H9 (cell line): ENCODE data around the gene GALNT9. TPM values are rescaled to one million over a fixed set of nuclear protein-coding genes. Genes with fewer than 3 reads are reported as not detected.

Source experiments
- DNase-seq: peaks from one replicate; pipeline ENCODE4 v3.0.0-alpha.2; 2017
- H2AFZ ChIP-seq: one replicate; pipeline ENCODE4 v1.6.1; 2013; ENCODE audit warnings: mild to moderate bottlenecking, low read length, control low read depth, moderate library complexity
- H2AK5ac ChIP-seq: 2 replicates; pipeline ENCODE4 v1.6.1; 2013; ENCODE audit warnings: low read length, control low read depth, mixed read lengths; ENCODE audit not compliant: insufficient read length
- H2BK120ac ChIP-seq: one replicate; pipeline ENCODE4 v1.6.1; 2013; ENCODE audit warnings: low read depth, mild to moderate bottlenecking, low read length, control low read depth, inconsistent platforms; ENCODE audit not compliant: poor library complexity, severe bottlenecking
- H2BK12ac ChIP-seq: 2 replicates; pipeline ENCODE4 v1.6.1; 2013; ENCODE audit warnings: low read length, control low read depth, mixed read lengths, low read depth; ENCODE audit not compliant: insufficient read length
- H2BK15ac ChIP-seq: 2 replicates; pipeline ENCODE4 v1.6.1; 2013; ENCODE audit warnings: low read depth, low read length, control low read depth
- H2BK20ac ChIP-seq: one replicate; pipeline ENCODE4 v1.6.1; 2013; ENCODE audit warnings: low read depth, mild to moderate bottlenecking, low read length, control low read depth, inconsistent platforms; ENCODE audit not compliant: poor library complexity, severe bottlenecking
- H2BK5ac ChIP-seq: 2 replicates; pipeline ENCODE4 v1.6.1; 2013; ENCODE audit warnings: low read length, control low read depth, mixed read lengths; ENCODE audit not compliant: insufficient read length
- H3K14ac ChIP-seq: 2 replicates; pipeline ENCODE4 v1.6.1; 2013; ENCODE audit warnings: low read length, control low read depth; ENCODE audit not compliant: insufficient read depth
- H3K18ac ChIP-seq: 2 replicates; pipeline ENCODE4 v1.6.1; 2013; ENCODE audit warnings: low read depth, mild to moderate bottlenecking, mixed read lengths, low read length, control low read depth; ENCODE audit not compliant: insufficient read length
- H3K23ac ChIP-seq: 2 replicates; pipeline ENCODE4 v1.6.1; 2013; ENCODE audit warnings: low read length, control low read depth, mixed read lengths, low read depth; ENCODE audit not compliant: insufficient read length
- H3K23me2 ChIP-seq: 2 replicates; pipeline ENCODE4 v1.6.1; 2013; ENCODE audit warnings: low read depth, mild to moderate bottlenecking, mixed read lengths, low read length, control low read depth; ENCODE audit not compliant: insufficient read length, poor library complexity, severe bottlenecking
- H3K27ac ChIP-seq: 2 replicates; pipeline ENCODE4 v1.5.1; 2013; ENCODE audit warnings: low read length, control low read depth, mixed read lengths, low read depth; ENCODE audit not compliant: insufficient read length
- H3K27me3 ChIP-seq: 2 replicates; pipeline ENCODE4 v1.6.1; 2013; ENCODE audit warnings: low read length, control low read depth, inconsistent platforms; ENCODE audit not compliant: insufficient read depth
- H3K4ac ChIP-seq: 2 replicates; pipeline ENCODE4 v1.6.1; 2013; ENCODE audit warnings: low read depth, mild to moderate bottlenecking, control low read depth, inconsistent platforms, low read length, moderate library complexity
- H3K4me1 ChIP-seq: 2 replicates; pipeline ENCODE4 v1.6.1; 2013; ENCODE audit warnings: low read length, control low read depth, inconsistent platforms; ENCODE audit not compliant: insufficient read depth
- H3K4me2 ChIP-seq: 2 replicates; pipeline ENCODE4 v1.6.1; 2013; ENCODE audit warnings: low read length, control low read depth, mixed read lengths; ENCODE audit not compliant: insufficient read length, insufficient read depth
- H3K56ac ChIP-seq: 2 replicates; pipeline ENCODE4 v1.6.1; 2013; ENCODE audit warnings: low read depth, mild to moderate bottlenecking, mixed read lengths, low read length, control low read depth; ENCODE audit not compliant: insufficient read length
- H3K79me1 ChIP-seq: 2 replicates; pipeline ENCODE4 v1.6.1; 2013; ENCODE audit warnings: low read depth, mild to moderate bottlenecking, moderate library complexity, low read length, control low read depth, inconsistent platforms; ENCODE audit not compliant: insufficient read depth, poor library complexity, severe bottlenecking
- H3K79me2 ChIP-seq: 2 replicates; pipeline ENCODE4 v1.6.1; 2013; ENCODE audit warnings: low read length, control low read depth, inconsistent platforms; ENCODE audit not compliant: insufficient read depth
- H3K9ac ChIP-seq: 2 replicates; pipeline ENCODE4 v1.6.1; 2013; ENCODE audit warnings: low read length, control low read depth, mixed read lengths; ENCODE audit not compliant: insufficient read length; ENCODE audit errors: extremely low read depth
- H3K9me3 ChIP-seq: one replicate; pipeline ENCODE4 v1.6.1; 2013; ENCODE audit warnings: low read depth, low read length, inconsistent platforms; ENCODE audit not compliant: control insufficient read depth
- H3T11ph ChIP-seq: one replicate; pipeline ENCODE4 v1.6.1; 2013; ENCODE audit warnings: mild to moderate bottlenecking, low read length, control low read depth, inconsistent platforms
- H4K20me1 ChIP-seq: one replicate; pipeline ENCODE4 v1.6.1; 2013; ENCODE audit not compliant: control insufficient read depth, insufficient read length, insufficient read depth
- H4K5ac ChIP-seq: 2 replicates; pipeline ENCODE4 v1.6.1; 2013; ENCODE audit warnings: low read depth, mild to moderate bottlenecking, mixed read lengths, low read length, control low read depth; ENCODE audit not compliant: insufficient read length
- H4K8ac ChIP-seq: replicated peaks from 2 replicates; pipeline ENCODE4 v1.6.1; 2013; ENCODE audit warnings: low read length, control low read depth, mixed read lengths, low read depth; ENCODE audit not compliant: insufficient read length
- H4K91ac ChIP-seq: 2 replicates; pipeline ENCODE4 v1.6.1; 2013; ENCODE audit warnings: low read depth, mild to moderate bottlenecking, moderate library complexity, mixed read lengths, low read length, control low read depth; ENCODE audit not compliant: insufficient read length
- H3K27ac Mint-ChIP-seq, 3 experiments: 2 replicates in 2 of 3; 3 replicates in 1 of 3; pipeline ENCODE4 v1.8.0; 2020 to 2021; ENCODE audit warnings: mixed read lengths in 3 of 3, mild to moderate bottlenecking in 1 of 3, moderate library complexity in 1 of 3
- H3K27me3 Mint-ChIP-seq: 2 replicates; pipeline ENCODE4 v1.8.0; 2021; ENCODE audit warnings: low read depth, mild to moderate bottlenecking, moderate library complexity, mixed read lengths
- H3K36me3 Mint-ChIP-seq, 3 experiments: 2 replicates in 2 of 3; 3 replicates in 1 of 3; pipeline ENCODE4 v1.8.0; 2020 to 2021; ENCODE audit warnings: low read depth in 3 of 3, mixed read lengths in 3 of 3; ENCODE audit not compliant: insufficient read depth in 1 of 3
- H3K4me1 Mint-ChIP-seq, 2 experiments: 2 replicates each; pipeline ENCODE4 v1.8.0; 2020; ENCODE audit warnings: mixed read lengths in 2 of 2
- H3K4me3 Mint-ChIP-seq, 2 experiments: 2 replicates in 1 of 2; 3 replicates in 1 of 2; pipeline ENCODE4 v1.8.0; 2020 to 2021; ENCODE audit warnings: mild to moderate bottlenecking in 2 of 2, mixed read lengths in 2 of 2, moderate library complexity in 1 of 2
- H3K9me3 Mint-ChIP-seq, 2 experiments: 2 replicates in 1 of 2; 3 replicates in 1 of 2; pipeline ENCODE4 v1.8.0; 2020; ENCODE audit warnings: mild to moderate bottlenecking in 2 of 2, mixed read lengths in 2 of 2, moderate library complexity in 1 of 2
- WGBS: extraction: QIAGEN DNeasy Blood & Tissue Kit; methylation state at CpG from one replicate; pipeline ENCODE4 v1.1.7; 2013; ENCODE audit warnings: missing lambda C conversion rate, low lambda C conversion rate, mixed read lengths; ENCODE audit not compliant: insufficient read length; ENCODE audit errors: extremely low coverage; 5-methylcytosine and 5-hydroxymethylcytosine counted together
- total RNA-seq: library from RNA; stranded (reverse); gene quantifications from 2 replicates; pipeline ENCODE4 v1.2.1, GENCODE V29; 2021
- TF ChIP-seq, protein P1 (sequence below): fragments of 200-600 bp; sonication (generic); conservative IDR thresholded peaks from 3 replicates; pipeline ENCODE4 v1.8.0; 2021; ENCODE audit warnings: antibody characterized with exemption, mild to moderate bottlenecking

GALNT9 gene
- total RNA-seq, 1 experiment from 2014 or later = 0.35 TPM

DNA sequence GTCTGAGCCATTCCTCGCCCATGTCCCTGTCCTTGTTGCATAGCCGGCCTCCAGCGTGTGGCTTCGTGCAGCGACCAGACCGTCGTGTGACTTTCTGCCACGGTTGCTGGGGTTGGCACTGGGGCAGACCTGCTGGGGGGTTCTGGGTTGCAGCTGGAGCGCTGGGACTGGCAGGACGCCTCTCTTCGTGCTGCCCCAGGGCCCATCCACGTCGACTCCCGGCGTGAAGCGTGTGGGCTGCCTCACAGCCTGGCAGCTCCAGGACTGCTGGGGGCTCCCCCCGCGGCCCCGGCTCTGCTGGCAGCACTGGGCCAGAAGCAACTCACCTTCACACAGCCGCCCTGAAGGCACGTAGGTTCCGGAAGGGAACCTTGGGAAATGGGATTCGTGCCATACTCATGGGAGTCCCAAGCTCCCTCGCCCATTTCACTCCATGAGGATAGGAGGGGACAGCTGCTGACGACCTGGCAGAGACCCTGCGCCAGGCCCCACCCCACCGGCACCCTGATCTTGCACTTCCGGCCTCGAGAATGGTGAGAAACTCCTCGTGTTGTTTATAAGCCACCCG is 51.9 kb downstream of the GALNT9 start:
- no peak for DNase-seq
- Histone ChIP-seq H3K4me2 (no peak overlapping the region), H3T11ph (no peak overlapping the region), H4K8ac (no peak overlapping the region), H3K27ac (no peak overlapping the region), H3K14ac (no peak overlapping the region), H3K23ac (no peak overlapping the region), H3K23me2 (no peaks in the 10 kb centered on the region), H2BK20ac (no peak overlapping the region), H3K4ac (no peak overlapping the region), H4K20me1 (no peaks in the 10 kb centered on the region), H2BK5ac (no peak overlapping the region), H3K18ac (no peak overlapping the region), H3K4me1 (peaks cover 6% of the 10 kb centered on the region; the same call in 1 of the 2 replicates), H4K5ac (no peak overlapping the region), H3K56ac (no peak overlapping the region), H2AK5ac (no peak overlapping the region), H4K91ac (no peak overlapping the region), H3K27me3 (no peaks in the 10 kb centered on the region), H2BK15ac (no peak overlapping the region), H3K79me2 (no peaks in the 10 kb centered on the region), H3K79me1 (no peaks in the 10 kb centered on the region), H3K9ac (no peak overlapping the region), H2AFZ (no peak overlapping the region), H3K9me3 (no peaks in the 10 kb centered on the region), H2BK120ac (no peak overlapping the region), H2BK12ac (no peak overlapping the region)
- no peak overlapping the region for H3K27ac Mint-ChIP-seq
- no peaks in the 10 kb centered on the region for H3K36me3 Mint-ChIP-seq
- H3K9me3 Mint-ChIP-seq = no peaks in the 10 kb centered on the region
- H3K4me3 Mint-ChIP-seq = no peak overlapping the region
- TF ChIP-seq, protein P1, sequence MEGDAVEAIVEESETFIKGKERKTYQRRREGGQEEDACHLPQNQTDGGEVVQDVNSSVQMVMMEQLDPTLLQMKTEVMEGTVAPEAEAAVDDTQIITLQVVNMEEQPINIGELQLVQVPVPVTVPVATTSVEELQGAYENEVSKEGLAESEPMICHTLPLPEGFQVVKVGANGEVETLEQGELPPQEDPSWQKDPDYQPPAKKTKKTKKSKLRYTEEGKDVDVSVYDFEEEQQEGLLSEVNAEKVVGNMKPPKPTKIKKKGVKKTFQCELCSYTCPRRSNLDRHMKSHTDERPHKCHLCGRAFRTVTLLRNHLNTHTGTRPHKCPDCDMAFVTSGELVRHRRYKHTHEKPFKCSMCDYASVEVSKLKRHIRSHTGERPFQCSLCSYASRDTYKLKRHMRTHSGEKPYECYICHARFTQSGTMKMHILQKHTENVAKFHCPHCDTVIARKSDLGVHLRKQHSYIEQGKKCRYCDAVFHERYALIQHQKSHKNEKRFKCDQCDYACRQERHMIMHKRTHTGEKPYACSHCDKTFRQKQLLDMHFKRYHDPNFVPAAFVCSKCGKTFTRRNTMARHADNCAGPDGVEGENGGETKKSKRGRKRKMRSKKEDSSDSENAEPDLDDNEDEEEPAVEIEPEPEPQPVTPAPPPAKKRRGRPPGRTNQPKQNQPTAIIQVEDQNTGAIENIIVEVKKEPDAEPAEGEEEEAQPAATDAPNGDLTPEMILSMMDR = no peak
- H3K4me1 Mint-ChIP-seq = peaks cover 25 to 45% of the 10 kb centered on the region in 2 experiments
- peaks cover 41% of the 10 kb centered on the region for H3K27me3 Mint-ChIP-seq
- WGBS = no CpG with 5 or more reads among the region's 31 CpGs
